Midbrain (tissue), 1 donor: ENCODE measurements around the gene RAB18.
"Not testable (repeated sequence)": the region's sequence is repeated elsewhere in the genome, so short reads cannot be mapped to it uniquely, and the experiment has no call there.

ENCODE experiments used
- DNase-seq: peaks from one replicate; lab custom pipeline; 2025; lab: John Stamatoyannopoulos, UW

The RAB18 gene

GRCh38 chr10:27547047-27547446 is 42.9 kb downstream of the RAB18 start:
- DNase-seq, result no peak

- DNase-seq, result no peak
Observed at GRCh38 chr10:27547482-27547881, 43.4 kb downstream of the RAB18 start.

DNA sequence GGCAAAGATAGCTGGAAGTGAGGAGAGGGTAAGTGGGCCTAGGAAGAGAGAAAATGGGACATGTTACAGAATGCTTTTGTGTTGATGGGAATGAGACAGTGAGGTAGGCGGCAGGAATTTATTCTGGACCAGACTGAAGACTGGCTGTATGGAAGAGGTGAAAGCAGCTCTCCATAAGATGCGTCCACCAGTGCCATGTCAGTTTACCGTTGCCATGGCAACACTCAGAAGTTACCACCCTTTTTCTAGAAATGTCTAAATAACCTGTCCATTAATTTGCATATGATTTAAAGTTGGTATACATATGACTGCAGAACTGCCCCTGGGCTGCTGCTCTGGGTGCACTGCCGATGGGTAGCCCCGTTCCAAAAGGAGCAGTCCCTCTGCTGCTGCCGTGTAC is 46.7 kb downstream of the RAB18 start:
- no peak for DNase-seq

DNA sequence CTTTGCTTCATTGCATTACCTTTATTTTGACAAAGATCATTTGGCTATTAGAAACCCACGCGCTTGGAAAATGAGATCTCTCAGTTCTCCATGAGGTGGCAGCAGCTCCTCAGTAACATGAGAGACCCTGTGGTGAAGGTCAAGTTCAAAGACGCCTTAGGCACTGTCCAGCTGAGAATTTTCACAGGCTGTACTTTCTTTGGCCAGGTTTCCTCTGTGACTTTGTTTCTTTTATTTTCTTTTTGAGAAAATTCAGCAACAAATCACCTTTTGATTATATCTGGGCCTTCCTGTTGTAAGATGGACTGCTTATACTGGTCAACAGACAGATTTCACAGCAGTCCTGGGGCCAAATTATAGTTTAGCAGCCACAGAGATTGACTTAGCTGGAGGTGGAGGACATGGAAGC is 54.5 kb downstream of the RAB18 start:
- DNase-seq, result peak; percentile 57

DNA sequence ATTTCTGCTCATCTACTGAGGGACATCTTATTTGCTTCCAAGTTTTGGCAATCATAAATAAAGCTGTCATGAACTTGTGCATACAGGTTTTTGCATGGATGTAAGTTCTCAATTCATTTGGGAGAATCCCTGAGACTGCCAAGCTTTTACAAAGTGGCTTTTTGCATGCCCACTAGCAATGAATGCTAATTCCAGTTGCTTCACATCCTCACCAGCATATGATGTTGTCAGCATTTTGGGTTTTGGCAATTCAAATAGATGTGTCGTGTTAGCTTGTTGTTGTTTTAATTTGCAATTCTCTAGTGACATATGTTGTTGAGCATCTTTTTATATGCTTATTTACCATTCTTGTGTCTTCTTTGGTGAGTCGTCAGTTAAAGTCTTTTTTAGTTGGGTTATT is 57.2 kb downstream of the RAB18 start:
- DNase-seq, result no peak

DNA sequence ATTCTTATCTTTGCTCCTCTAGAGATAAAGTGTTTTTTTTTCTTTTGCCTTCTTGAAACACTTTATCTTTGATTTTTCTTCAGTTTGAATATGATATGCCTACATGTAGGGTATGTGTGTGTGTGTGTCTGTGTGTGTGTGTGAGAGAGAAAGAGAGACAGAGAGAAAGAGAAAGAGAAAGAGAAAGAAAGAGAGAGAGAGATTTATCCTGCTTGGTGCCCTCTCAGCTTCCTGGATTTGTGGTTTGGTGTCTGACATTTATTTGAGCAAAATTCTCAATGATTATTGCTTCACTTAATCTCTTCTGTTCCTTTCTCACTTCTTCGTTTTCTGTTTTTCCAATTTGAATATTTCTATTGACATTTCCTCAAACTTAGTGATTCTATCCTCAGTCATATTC is 60.3 kb downstream of the RAB18 start:
- no peak for DNase-seq

DNA sequence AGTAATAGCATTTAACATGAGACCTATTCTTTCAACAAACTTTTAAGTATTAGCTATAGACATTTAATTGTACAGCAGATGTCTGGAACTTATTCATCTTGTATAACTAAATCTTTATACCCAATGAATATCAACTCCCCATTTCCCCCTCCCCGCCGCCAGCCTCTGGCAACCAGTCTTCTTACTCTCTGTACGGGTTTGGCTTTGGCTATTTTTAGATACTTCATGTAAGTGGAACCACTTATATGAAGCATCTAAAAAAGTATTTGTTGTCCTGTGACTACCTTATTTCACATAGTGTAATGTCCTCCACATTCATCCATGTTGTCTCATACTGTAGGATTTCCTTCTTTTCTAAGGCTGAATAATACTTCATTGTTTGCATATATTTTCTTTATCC is 60.8 kb downstream of the RAB18 start:
- DNase-seq, result no peak

DNA sequence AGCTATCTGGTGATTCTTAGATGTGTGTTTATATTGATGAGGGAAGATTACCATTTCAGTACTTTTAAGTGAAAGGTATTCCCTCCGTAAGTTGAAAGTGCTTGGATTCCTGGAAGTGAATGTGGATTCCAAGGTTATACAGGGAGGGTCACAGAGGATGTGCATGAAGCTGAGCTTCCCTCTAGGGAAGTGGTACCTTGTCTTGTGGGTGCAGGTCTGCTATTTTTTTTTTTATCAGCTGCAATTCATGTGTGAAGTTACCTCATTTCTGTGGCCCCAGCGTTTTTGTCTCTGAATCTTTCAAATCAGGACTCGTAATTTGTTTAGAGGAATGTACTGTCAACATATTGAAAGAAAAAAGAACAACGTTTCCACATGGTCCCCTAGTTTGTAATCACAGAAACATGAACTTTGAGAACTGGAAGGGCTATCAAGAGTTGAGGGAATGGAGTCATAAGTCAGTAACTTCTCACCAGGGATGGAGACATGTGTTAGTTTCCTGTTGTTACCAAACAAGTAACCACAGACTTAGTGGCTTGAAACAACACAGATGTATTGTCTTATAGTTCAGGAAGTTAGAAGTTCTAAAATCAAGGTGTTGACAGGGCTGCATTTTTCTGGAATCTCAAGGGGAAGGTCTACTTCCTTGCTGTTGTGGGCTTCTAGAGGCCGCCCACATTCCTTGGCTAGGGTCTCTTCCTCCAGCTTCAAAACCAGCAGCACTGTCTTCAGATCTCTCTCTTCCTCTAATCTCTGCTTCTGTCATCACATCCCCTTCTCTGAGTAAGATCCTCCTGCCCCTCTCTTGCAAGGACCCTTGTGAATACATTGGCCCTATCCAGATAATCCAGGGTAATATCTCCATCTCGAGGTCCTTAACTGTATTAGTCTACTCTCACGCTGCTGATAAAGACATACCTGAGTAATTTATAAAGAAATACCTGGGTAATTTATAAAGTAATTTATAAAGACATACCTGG is 64.4 kb downstream of the RAB18 start:
- no peak for DNase-seq

- no peak for DNase-seq
Observed at GRCh38 chr10:27569946-27570345, 65.8 kb downstream of the RAB18 start.

- not testable (repeated sequence) for DNase-seq
Observed at GRCh38 chr10:27577038-27577437, 72.9 kb downstream of the RAB18 start.

- no peak for DNase-seq
Observed at GRCh38 chr10:27578316-27578715, 74.2 kb downstream of the RAB18 start.

- no peak for DNase-seq
Observed at GRCh38 chr10:27581225-27581624, 77.1 kb downstream of the RAB18 start.

GRCh38 chr10:27584302-27584701 is 80.2 kb downstream of the RAB18 start:
- no peak for DNase-seq
